SK-N-SH treated with all-trans-retinoic acid at 6 μM for 48 hours (cell line): Measurements from ENCODE around the gene AAMP.

Experiments used
- ATAC-seq: fragments of 200-7000 bp; cut with Tn5 transposase; 3 replicates; pipeline ENCODE4 v1.9.1; 2020; ENCODE audit warnings: mild to moderate bottlenecking, moderate library complexity
- ARNTL ChIP-seq: fragments of 450-650 bp; formaldehyde crosslinking; IDR thresholded peaks from 2 replicates; pipeline ENCODE4 v1.5.0; 2020; ENCODE audit warnings: low read depth, mild to moderate bottlenecking, moderate library complexity, borderline replicate concordance
- BACH2 ChIP-seq: fragments of 250-450 bp; sonication (Bioruptor Pico); IDR thresholded peaks from 2 replicates; pipeline ENCODE4 v1.9.0; 2021; ENCODE audit warnings: mild to moderate bottlenecking, borderline replicate concordance
- GLIS3 ChIP-seq: fragments of 250-450 bp; sonication (Bioruptor Pico); IDR thresholded peaks from 2 replicates; pipeline ENCODE4 v1.5.0; 2020; ENCODE audit warnings: mild to moderate bottlenecking, moderate library complexity
- PPARA ChIP-seq: fragments of 250-450 bp; sonication (Bioruptor Pico); IDR thresholded peaks from 2 replicates; pipeline ENCODE4 v1.5.0; 2020; ENCODE audit warnings: mild to moderate bottlenecking, borderline replicate concordance
- SNAI2 ChIP-seq: fragments of 250-450 bp; sonication (Bioruptor Pico); IDR thresholded peaks from 2 replicates; pipeline ENCODE4 v1.5.0; 2020; ENCODE audit warnings: mild to moderate bottlenecking, moderate library complexity
- TOX ChIP-seq: fragments of 250-450 bp; sonication (Bioruptor Pico); IDR thresholded peaks from 2 replicates; pipeline ENCODE4 v1.8.0; 2021; ENCODE audit warnings: mild to moderate bottlenecking, moderate library complexity, borderline replicate concordance
- ZC3H10 ChIP-seq: fragments of 250-450 bp; sonication (Bioruptor Pico); IDR thresholded peaks from 2 replicates; pipeline ENCODE4 v1.5.1; 2021; ENCODE audit warnings: mild to moderate bottlenecking, moderate library complexity
- ZFP3 ChIP-seq: fragments of 250-450 bp; sonication (Bioruptor Pico); IDR thresholded peaks from 2 replicates; pipeline ENCODE4 v1.5.0; 2020; ENCODE audit warnings: mild to moderate bottlenecking, moderate library complexity
- ZFP30 ChIP-seq: fragments of 450-650 bp; formaldehyde crosslinking; IDR thresholded peaks from 2 replicates; pipeline ENCODE4 v1.5.0; 2022; ENCODE audit warnings: mild to moderate bottlenecking, moderate library complexity
- ZNF565 ChIP-seq: fragments of 450-650 bp; formaldehyde crosslinking; conservative IDR thresholded peaks from 2 replicates; pipeline ENCODE4 v1.5.0; 2020; ENCODE audit warnings: low read depth, mild to moderate bottlenecking, moderate library complexity
- ZNF70 ChIP-seq: fragments of 450-650 bp; formaldehyde crosslinking; IDR thresholded peaks from 2 replicates; pipeline ENCODE4 v1.5.0; 2020; ENCODE audit warnings: mild to moderate bottlenecking, moderate library complexity
- ZNF8 ChIP-seq: fragments of 450-650 bp; formaldehyde crosslinking; IDR thresholded peaks from 2 replicates; pipeline ENCODE4 v1.5.0; 2020; ENCODE audit warnings: mild to moderate bottlenecking, moderate library complexity
- TF ChIP-seq, protein P1 (sequence below): fragments of 250-450 bp; sonication (Bioruptor Pico); IDR thresholded peaks from 2 replicates; pipeline ENCODE4 v1.5.0; 2020; ENCODE audit warnings: mild to moderate bottlenecking, moderate library complexity
- TF ChIP-seq, protein P2 (sequence below): fragments of 250-450 bp; sonication (Bioruptor Pico); IDR thresholded peaks from 2 replicates; pipeline ENCODE4 v1.5.1; 2020; ENCODE audit warnings: low read depth, mild to moderate bottlenecking, moderate library complexity
- TF ChIP-seq, protein P3 (sequence below): fragments of 250-450 bp; sonication (Bioruptor Pico); IDR thresholded peaks from 2 replicates; pipeline ENCODE4 v1.8.0; 2020; ENCODE audit warnings: mild to moderate bottlenecking, moderate library complexity, borderline replicate concordance

AAMP gene

DNA sequence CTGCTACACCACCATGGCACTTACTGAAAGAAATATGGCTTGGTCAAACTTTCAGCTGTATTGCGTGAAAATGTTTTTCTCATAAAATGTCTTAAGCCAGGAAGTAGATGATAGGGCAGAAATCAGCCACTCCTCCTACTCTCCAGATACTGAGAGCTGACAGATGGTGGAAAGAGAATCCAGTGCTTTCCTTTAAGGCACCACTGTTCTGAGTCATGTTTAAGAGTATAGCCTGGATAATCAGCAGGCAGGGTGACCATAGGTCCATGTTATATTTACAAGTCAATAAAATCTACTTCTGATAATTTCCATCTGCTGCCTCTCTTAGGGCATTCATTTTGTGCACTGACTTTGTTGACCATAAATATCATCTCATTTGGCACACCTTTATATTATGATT, 31.1 kb downstream of the AAMP start:
- TF ChIP-seq, protein P1, sequence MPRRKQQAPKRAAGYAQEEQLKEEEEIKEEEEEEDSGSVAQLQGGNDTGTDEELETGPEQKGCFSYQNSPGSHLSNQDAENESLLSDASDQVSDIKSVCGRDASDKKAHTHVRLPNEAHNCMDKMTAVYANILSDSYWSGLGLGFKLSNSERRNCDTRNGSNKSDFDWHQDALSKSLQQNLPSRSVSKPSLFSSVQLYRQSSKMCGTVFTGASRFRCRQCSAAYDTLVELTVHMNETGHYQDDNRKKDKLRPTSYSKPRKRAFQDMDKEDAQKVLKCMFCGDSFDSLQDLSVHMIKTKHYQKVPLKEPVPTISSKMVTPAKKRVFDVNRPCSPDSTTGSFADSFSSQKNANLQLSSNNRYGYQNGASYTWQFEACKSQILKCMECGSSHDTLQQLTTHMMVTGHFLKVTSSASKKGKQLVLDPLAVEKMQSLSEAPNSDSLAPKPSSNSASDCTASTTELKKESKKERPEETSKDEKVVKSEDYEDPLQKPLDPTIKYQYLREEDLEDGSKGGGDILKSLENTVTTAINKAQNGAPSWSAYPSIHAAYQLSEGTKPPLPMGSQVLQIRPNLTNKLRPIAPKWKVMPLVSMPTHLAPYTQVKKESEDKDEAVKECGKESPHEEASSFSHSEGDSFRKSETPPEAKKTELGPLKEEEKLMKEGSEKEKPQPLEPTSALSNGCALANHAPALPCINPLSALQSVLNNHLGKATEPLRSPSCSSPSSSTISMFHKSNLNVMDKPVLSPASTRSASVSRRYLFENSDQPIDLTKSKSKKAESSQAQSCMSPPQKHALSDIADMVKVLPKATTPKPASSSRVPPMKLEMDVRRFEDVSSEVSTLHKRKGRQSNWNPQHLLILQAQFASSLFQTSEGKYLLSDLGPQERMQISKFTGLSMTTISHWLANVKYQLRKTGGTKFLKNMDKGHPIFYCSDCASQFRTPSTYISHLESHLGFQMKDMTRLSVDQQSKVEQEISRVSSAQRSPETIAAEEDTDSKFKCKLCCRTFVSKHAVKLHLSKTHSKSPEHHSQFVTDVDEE = no peak
- TF ChIP-seq, protein P2, sequence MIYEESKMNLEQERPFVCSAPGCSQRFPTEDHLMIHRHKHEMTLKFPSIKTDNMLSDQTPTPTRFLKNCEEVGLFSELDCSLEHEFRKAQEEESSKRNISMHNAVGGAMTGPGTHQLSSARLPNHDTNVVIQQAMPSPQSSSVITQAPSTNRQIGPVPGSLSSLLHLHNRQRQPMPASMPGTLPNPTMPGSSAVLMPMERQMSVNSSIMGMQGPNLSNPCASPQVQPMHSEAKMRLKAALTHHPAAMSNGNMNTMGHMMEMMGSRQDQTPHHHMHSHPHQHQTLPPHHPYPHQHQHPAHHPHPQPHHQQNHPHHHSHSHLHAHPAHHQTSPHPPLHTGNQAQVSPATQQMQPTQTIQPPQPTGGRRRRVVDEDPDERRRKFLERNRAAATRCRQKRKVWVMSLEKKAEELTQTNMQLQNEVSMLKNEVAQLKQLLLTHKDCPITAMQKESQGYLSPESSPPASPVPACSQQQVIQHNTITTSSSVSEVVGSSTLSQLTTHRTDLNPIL = no peak
- TF ChIP-seq GLIS3 (CRISPR knock-in tag) (no peak), ZFP3 (CRISPR knock-in tag) (no peak)
- no peak for ATAC-seq

DNA sequence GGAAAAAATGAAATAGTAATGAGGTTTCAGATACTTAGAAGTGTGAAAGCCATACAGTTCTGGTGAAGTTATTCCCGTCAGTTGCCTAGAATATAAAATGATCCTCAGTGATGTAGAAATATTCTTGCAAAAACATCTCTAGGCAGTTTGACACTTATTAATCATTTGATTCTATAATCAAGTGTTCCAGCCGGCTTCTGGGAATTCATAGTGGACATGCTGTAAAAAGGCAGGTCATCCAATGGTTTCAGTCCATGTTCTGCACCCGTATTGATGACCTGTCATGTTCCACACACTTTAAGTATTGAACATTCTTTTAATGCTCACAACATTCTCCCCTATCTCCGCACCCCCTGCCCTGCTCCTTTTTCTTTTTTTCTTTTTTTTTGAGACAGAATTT, 33.1 kb downstream of the AAMP start:
- TF ChIP-seq ARNTL (no peak), ZNF565 (CRISPR knock-in tag) (no peak), ZNF70 (no peak), SNAI2 (no peak)
- TF ChIP-seq, all 23 proteins: peak for 0
- ATAC-seq = no peak

DNA sequence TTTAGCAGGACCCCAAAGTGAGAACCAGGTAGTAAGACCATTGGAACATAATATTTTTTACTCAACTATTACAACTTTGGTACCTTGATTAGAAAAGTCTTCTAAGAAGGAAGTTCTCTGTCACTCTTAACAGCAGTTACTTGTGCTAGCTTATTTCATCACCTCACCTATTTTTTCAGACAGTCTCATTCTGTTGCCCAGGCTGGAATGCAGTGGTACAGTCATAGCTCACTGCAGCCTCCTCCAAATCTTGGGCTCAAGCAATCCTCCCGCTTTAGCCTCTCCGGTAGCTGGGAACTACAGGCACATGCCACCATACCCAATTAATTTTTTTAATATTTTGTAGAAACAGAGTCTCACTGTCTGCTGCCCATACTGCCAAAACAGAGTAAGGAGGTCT, 34.9 kb downstream of the AAMP start:
- no peak for ATAC-seq
- TF ChIP-seq PPARA (CRISPR knock-in tag) = no peak
- no peak for TF ChIP-seq TOX (CRISPR knock-in tag)

DNA sequence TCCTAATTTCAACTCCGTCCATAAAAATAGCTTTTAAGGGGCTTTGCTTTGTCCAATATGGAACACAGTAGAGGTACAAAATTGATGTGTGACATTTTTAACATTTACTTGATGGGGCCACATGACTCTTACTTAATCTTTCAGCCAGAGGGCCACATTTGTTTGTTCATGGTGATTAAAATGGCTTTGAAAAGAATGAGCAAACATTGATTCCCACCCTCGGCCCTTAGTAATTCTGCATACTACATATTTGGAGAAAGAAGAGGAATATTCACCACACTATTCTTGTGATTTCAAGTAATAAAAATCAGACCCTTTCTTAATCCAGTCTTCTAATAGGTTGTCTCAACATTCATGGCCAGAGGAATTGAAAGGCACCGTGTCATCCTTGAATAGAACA, 35.4 kb downstream of the AAMP start:
- ATAC-seq = no peak
- TF ChIP-seq ZFP30 (CRISPR knock-in tag) (no peak), BACH2 (CRISPR knock-in tag) (no peak), ZFP3 (CRISPR knock-in tag) (no peak)
- TF ChIP-seq, protein P3, sequence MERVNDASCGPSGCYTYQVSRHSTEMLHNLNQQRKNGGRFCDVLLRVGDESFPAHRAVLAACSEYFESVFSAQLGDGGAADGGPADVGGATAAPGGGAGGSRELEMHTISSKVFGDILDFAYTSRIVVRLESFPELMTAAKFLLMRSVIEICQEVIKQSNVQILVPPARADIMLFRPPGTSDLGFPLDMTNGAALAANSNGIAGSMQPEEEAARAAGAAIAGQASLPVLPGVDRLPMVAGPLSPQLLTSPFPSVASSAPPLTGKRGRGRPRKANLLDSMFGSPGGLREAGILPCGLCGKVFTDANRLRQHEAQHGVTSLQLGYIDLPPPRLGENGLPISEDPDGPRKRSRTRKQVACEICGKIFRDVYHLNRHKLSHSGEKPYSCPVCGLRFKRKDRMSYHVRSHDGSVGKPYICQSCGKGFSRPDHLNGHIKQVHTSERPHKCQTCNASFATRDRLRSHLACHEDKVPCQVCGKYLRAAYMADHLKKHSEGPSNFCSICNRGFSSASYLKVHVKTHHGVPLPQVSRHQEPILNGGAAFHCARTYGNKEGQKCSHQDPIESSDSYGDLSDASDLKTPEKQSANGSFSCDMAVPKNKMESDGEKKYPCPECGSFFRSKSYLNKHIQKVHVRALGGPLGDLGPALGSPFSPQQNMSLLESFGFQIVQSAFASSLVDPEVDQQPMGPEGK (CRISPR knock-in tag) = no peak

DNA sequence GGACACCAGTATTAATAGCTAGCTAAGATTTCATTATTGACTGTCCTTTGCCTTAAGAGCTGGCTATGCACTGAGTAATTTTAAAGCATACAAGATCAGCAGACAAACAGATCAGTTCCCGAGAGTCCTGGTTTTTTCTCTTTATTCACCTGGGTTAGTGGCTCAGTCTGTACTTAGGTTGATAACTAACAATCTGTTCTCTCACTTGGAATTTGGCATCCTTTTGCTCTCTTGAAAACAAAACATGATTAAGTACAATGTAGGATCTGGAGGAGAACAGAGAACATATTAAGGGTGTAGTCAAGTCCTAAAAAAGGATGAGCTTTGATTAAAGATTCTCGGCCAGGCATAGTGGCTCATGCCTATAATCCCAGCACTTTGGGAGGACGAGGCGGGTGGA, 36.4 kb downstream of the AAMP start:
- TF ChIP-seq ZC3H10 (CRISPR knock-in tag) = no peak
- TF ChIP-seq PPARA (CRISPR knock-in tag) = no peak
- TF ChIP-seq, protein P1 = no peak
- no peak for TF ChIP-seq ZFP30 (CRISPR knock-in tag)
- TF ChIP-seq ZFP3 (CRISPR knock-in tag) = no peak
- TF ChIP-seq, protein P3 (CRISPR knock-in tag) = no peak
- TF ChIP-seq ZNF8 = no peak
- ATAC-seq = no peak
